Panc1 (cell line): ENCODE results near the gene ARL10.

Source experiments
- CTCF ChIP-seq: fragments of 450-650 bp; IDR thresholded peaks from 2 replicates; pipeline ENCODE4 v1.5.1; 2017; ENCODE audit warnings: mild to moderate bottlenecking
- POLR2AphosphoS5 ChIP-seq: IDR thresholded peaks from 2 replicates; pipeline ENCODE4 v1.6.1; 2012; ENCODE audit warnings: mild to moderate bottlenecking, low read depth, low read length, moderate library complexity
- SIN3A ChIP-seq: IDR thresholded peaks from 2 replicates; pipeline ENCODE4 v1.6.1; 2012; ENCODE audit warnings: low read depth, mild to moderate bottlenecking, low read length, moderate library complexity, borderline replicate concordance; ENCODE audit not compliant: insufficient read depth
- TCF7L2 ChIP-seq: IDR thresholded peaks from 2 replicates; pipeline ENCODE4 v1.6.1; 2011; ENCODE audit warnings: mild to moderate bottlenecking, low read depth, low read length, inconsistent platforms

DNA sequence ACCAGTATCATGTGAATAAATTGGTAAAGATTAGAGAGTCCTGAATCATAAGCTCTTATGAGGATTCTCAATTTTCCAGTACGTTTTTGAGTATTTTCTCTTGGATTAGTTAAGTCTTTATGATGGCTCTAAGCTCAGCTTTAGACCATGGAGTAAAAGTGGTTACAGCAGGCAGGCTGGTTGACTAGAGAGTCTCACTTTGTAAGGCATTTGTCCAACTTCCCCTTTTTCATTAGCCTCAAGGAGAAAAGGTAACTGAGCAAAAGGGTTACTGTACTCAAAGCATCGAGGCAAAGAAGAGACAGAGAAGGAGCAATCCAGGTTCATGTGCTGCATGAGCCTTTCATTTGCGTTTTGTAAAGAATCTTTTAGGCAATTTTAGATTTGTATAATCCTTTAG lies 14.6 kb downstream of the ARL10 start:
- TF ChIP-seq CTCF (no peak), TCF7L2 (no peak), POLR2AphosphoS5 (no peak), SIN3A (no peak)
